ENCODE measurements around the gene NRDC. TPM values are rescaled to one million over a fixed set of nuclear protein-coding genes. Genes with fewer than 3 reads are reported as not detected.
"Not testable (repeated sequence)": the region's sequence is repeated elsewhere in the genome, so short reads cannot be mapped to it uniquely, and the experiment has no call there.

The NRDC gene
- total RNA-seq, 4 donors from 2014 or later: 97.8 to 154 (median 115) TPM

DNA sequence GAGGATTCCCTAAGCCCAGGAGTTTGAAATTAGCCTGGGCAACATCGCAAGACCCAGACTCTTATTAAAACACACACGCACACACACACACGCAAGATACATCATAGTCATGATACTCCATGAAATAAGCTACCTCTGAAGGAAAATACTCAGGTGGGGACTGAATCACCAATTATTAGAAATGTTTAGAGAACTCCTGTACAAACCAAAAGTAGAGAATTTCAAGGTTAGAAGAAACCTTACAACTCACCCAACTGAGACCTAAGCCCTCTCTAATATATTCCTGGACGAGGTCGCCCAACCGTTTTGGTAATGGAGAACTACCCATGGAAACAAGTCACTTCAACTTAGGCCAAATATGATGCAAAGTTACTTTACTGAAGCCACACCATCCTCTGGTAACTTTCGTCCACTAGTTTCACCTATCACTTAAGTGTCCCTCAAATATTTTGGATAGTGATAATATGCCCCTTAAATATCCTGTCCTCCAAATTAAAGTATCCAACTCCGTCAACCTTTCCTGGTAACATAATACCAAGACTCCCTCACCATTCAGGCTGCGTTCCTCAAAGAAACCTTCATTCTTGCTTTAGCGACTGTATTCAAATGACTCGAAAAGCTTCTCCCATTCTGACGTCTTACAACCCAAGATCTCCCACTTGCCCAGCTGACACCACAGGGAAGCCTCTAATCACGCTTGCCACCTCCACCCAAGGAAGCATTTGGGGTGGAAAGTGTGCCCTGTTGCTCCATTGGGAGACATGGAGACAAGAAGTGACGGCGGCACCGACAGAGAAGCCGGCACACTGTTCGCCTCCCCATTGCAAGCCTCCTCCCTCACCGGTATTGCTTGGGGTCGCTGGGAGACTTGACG, 856 bp downstream of the NRDC start:
- peaks cover 43% of the 10 kb centered on the region for H3K4me1 ChIP-seq
- H3K4me3 ChIP-seq: peak overlapping the region; percentile 96
- no peaks in the 10 kb centered on the region for H3K9me3 ChIP-seq
- peaks cover 23% of the 10 kb centered on the region for H3K27me3 ChIP-seq
- peak overlapping the region; percentile 99 for H3K27ac ChIP-seq
- WGBS: 17% methylated on average over 20 of the region's 21 CpGs
- H3K36me3 ChIP-seq: no peaks in the 10 kb centered on the region
- no peak for TF ChIP-seq POLR2AphosphoS5 (IDR thresholded peaks at IDR 0.05)
- TF ChIP-seq EP300 (IDR thresholded peaks at IDR 0.05): no peak
- TF ChIP-seq POLR2A (IDR thresholded peaks at IDR 0.05): no peak
- TF ChIP-seq, protein P1, sequence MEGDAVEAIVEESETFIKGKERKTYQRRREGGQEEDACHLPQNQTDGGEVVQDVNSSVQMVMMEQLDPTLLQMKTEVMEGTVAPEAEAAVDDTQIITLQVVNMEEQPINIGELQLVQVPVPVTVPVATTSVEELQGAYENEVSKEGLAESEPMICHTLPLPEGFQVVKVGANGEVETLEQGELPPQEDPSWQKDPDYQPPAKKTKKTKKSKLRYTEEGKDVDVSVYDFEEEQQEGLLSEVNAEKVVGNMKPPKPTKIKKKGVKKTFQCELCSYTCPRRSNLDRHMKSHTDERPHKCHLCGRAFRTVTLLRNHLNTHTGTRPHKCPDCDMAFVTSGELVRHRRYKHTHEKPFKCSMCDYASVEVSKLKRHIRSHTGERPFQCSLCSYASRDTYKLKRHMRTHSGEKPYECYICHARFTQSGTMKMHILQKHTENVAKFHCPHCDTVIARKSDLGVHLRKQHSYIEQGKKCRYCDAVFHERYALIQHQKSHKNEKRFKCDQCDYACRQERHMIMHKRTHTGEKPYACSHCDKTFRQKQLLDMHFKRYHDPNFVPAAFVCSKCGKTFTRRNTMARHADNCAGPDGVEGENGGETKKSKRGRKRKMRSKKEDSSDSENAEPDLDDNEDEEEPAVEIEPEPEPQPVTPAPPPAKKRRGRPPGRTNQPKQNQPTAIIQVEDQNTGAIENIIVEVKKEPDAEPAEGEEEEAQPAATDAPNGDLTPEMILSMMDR (IDR thresholded peaks at IDR 0.05): no peak
- DNase-seq (ENCODE audit: low spot score in 2 of 2): peak in 1 of 2 donors; percentile 80

DNA sequence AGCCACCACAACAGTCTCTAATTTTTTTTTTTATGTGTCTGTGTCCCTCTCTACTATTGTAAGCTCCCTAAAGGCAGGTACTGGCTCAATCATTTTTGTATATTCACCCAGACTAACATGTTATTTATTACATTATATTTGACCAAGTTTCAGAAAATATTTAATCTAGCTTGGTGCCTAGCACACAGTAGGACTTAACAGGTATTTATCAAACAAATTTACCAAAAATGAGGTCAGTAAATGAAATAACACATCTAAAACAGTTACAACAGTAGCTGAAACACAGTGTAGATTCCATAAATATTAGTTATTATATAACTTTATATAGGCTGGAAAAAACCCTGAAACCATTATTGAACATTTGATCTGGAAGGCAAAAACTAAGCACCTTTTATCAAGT, 2.7 kb downstream of the NRDC start:
- peaks cover 5% of the 10 kb centered on the region for H3K27me3 ChIP-seq
- H3K9me3 ChIP-seq: no peaks in the 10 kb centered on the region
- H3K27ac ChIP-seq: no peak overlapping the region
- no peak overlapping the region for H3K4me3 ChIP-seq
- no peaks in the 10 kb centered on the region for H3K36me3 ChIP-seq
- H3K4me1 ChIP-seq: peaks cover 51% of the 10 kb centered on the region
- no peak for TF ChIP-seq EP300 (IDR thresholded peaks at IDR 0.05)
- TF ChIP-seq, protein P1 (IDR thresholded peaks at IDR 0.05): no peak
- TF ChIP-seq POLR2A (IDR thresholded peaks at IDR 0.05): no peak
- TF ChIP-seq POLR2AphosphoS5 (IDR thresholded peaks at IDR 0.05): no peak
- no peak for DNase-seq (ENCODE audit: low spot score in 2 of 2)

DNA sequence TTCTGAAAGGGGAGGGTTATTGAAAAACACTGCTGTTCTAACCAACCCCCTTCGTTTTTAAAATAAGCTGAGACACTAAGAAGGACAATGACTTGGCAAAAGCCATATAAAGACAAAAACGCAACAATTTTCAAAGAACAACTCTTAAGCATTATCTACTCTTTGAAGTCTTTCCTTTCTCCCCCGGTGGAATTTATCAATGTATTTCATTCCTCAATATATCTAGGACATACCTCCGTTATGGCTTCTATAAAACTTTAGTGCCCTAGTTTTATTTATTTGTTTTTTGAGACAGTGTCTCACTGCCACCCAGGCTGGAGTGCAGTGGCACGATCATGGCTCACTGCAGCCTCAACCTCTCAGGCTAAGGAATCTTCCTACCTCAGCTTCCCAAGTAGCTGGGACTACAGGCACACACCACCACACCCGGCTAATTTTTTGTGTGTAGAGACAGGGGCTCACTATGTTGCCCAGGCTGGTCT, 3.2 kb downstream of the NRDC start:
- Histone ChIP-seq H3K27ac (no peak overlapping the region), H3K4me1 (peaks cover 52% of the 10 kb centered on the region), H3K36me3 (no peaks in the 10 kb centered on the region), H3K27me3 (no peaks in the 10 kb centered on the region), H3K4me3 (no peak overlapping the region), H3K9me3 (no peaks in the 10 kb centered on the region)
- TF ChIP-seq EP300 (IDR thresholded peaks at IDR 0.05) (no peak), POLR2AphosphoS5 (IDR thresholded peaks at IDR 0.05) (no peak), POLR2A (IDR thresholded peaks at IDR 0.05) (no peak)
- TF ChIP-seq, protein P1 (IDR thresholded peaks at IDR 0.05): no peak
- WGBS: 76% methylated on average over 6 of the region's 6 CpGs
- DNase-seq (ENCODE audit: low spot score in 2 of 2): no peak

DNA sequence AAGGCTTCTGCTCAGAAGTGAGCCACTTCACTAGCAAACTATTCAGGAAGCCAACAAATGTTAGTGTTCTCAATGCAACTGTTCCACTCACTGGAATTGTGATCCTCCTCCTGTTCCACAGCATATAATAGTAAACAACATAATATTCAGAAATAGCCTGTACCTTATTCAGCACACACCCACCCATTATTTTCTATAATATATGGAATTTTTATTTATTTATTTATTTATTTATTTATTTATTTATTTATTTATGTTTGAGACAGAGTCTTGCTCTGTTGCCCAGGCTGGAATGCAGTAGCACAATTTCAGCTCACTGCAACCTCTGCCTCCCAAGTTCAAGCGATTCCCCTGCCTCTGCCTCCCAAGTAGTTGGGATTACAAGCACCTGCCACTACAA, 5.3 kb downstream of the NRDC start:
- not testable (repeated sequence) for H3K9me3 ChIP-seq; DNase-seq (ENCODE audit: low spot score in 2 of 2); H3K4me3 ChIP-seq; H3K27ac ChIP-seq; H3K36me3 ChIP-seq; H3K27me3 ChIP-seq
- H3K4me1 ChIP-seq: peaks cover 48% of the 10 kb centered on the region
- 100% methylated on average over 1 of the region's 1 CpG for WGBS

DNA sequence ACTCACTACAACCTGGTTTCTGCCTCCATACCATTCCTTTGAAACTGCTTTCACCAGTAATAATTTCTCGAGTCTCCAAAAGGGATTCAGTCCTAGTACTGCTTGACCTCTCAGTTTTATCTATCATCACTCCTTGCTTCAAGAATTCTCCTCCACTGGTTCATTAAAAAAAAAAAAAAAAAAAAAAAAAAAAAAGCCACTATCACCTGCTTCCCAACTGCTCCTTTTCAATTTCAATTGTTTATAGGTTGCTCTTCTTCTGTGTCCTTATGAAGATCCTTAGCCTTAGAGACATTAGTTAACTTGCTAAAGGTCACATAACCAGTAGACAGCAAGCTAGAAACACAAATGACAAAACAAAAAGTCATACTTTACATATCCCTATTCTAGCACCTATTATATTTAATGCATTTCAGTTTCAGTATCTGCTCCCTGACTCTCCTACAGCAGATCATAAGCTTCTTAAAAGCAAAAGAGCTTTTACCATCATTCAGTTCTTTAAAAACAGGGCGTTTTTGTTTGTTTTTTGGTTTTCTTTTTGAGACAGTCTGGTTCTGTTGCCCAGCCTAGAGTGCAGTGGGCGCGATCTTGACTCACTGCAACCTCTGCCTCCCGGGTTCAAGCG, 7.1 kb downstream of the NRDC start:
- 93% methylated on average over 6 of the region's 6 CpGs for WGBS

More for the DNA sequence above, 7.1 kb downstream of the NRDC start:
- DNase-seq (ENCODE audit: low spot score in 2 of 2): no peak
- TF ChIP-seq, protein P1 (IDR thresholded peaks at IDR 0.05): no peak
- no peak for TF ChIP-seq POLR2A (IDR thresholded peaks at IDR 0.05)
- TF ChIP-seq EP300 (IDR thresholded peaks at IDR 0.05): no peak
- TF ChIP-seq POLR2AphosphoS5 (IDR thresholded peaks at IDR 0.05): no peak
- no peak overlapping the region for H3K4me3 ChIP-seq
- peaks cover 32% of the 10 kb centered on the region for H3K4me1 ChIP-seq
- no peak overlapping the region for H3K27ac ChIP-seq
- no peaks in the 10 kb centered on the region for H3K27me3 ChIP-seq
- no peaks in the 10 kb centered on the region for H3K36me3 ChIP-seq
- H3K9me3 ChIP-seq: no peaks in the 10 kb centered on the region

Measured in suprapubic skin (tissue), 4 donors.